Ovary (tissue), 9 donors: Measurements from ENCODE around the gene PLEKHM3. TPM values are rescaled to one million over a fixed set of nuclear protein-coding genes. Genes with fewer than 3 reads are reported as not detected.

ENCODE experiments used
- DNase-seq, 5 donors: peaks; one replicate each; pipeline ENCODE4 v3.0.0-alpha.2; 2019 to 2020
- H3K27ac ChIP-seq, 2 donors: fragments of 200-600 bp; one replicate each; pipeline versions ENCODE4 v1.5.1 to v1.8.0; 2019 to 2022
- H3K27me3 ChIP-seq: fragments of 200-600 bp; one replicate; pipeline ENCODE4 v1.8.0; 2022
- H3K36me3 ChIP-seq: fragments of 200-600 bp; sonication (generic); one replicate; pipeline ENCODE4 v1.5.1; 2019
- H3K4me1 ChIP-seq: one replicate; pipeline ENCODE4 v1.8.1; 2013; ENCODE audit warnings: mild to moderate bottlenecking, moderate library complexity; ENCODE audit not compliant: insufficient read depth
- H3K4me3 ChIP-seq: fragments of 200-600 bp; sonication (generic); one replicate; pipeline ENCODE4 v1.5.1; 2017
- H3K9me3 ChIP-seq, 2 donors: fragments of 200-600 bp in 1 of 2; sonication (generic) in 1 of 2; one replicate each; pipeline versions ENCODE4 v1.5.1 to v1.8.1; 2013 to 2019; ENCODE audit warnings: mild to moderate bottlenecking in 1 of 2, moderate library complexity in 1 of 2
- EP300 ChIP-seq: sonication (generic); formaldehyde crosslinking; IDR thresholded peaks from one replicate; pipeline ENCODE4 v1.6.1; 2017; ENCODE audit warnings: antibody characterized with exemption
- POLR2A ChIP-seq: fragments of 450-650 bp; IDR thresholded peaks from one replicate; pipeline ENCODE4 v1.6.1; 2017; ENCODE audit warnings: antibody characterized with exemption, mild to moderate bottlenecking, moderate library complexity
- WGBS, 3 donors: extraction: QIAGEN DNeasy Blood & Tissue Kit in 1 of 3; methylation state at CpG; one replicate each; pipeline versions ENCODE4 v1.1.5 to v1.1.7; 2013 to 2017; 5-methylcytosine and 5-hydroxymethylcytosine counted together
- intact Hi-C, 4 donors: fragments of 100-400 bp; cut with DNase I; formaldehyde crosslinking; loops; one replicate each; pipeline versions ENCODE4 v1.11.0 to v1.15.1; 2022 to 2023
- polyA plus RNA-seq, 2 donors: library from polyadenylated mRNA; stranded (reverse); fragments of 200-250 nt in 1 of 2; fragments of 350-450 nt in 1 of 2; fragmentation: Illumina TruSeq in 1 of 2; extraction: RNeasy Lipid Tissue Mini Kit (QIAGEN cat#74804) in 1 of 2; gene quantifications; one replicate each; pipeline ENCODE4 v1.2.3, GENCODE V29; 2013 to 2014
- total RNA-seq, 7 donors: library from RNA; depleted of rRNA in 2 of 7; stranded (reverse); fragments of >200 nt in 2 of 7; fragmentation: NEBNext Ultra II Directional in 3 of 7; extraction: Animal tissue kit (Norgen Biotek cat#: 25700) in 3 of 7; gene quantifications; one replicate each; pipeline versions ENCODE4 v1.1.0 to v1.2.4, GENCODE V29; 2016 to 2023
- TF ChIP-seq, protein P1 (sequence below), 3 donors: fragments of 450-650 bp in 2 of 3; fragments of 200-600 bp in 1 of 3; IDR thresholded peaks; one replicate each; pipeline versions ENCODE4 v1.5.1 to v1.8.0; 2016 to 2022; ENCODE audit warnings: antibody characterized with exemption in 3 of 3, mild to moderate bottlenecking in 1 of 3
- donor health status: DM: no; HTN: no; CAD: no; lungs with moderate emphysema.
- donor health status: DM: no; HTN: no; CAD: no.
- donor health status: Bipolar disorder and iron deficiency.
- donor health status: DM: yes; HTN: yes; CAD: no.
- donor health status: DM: no; HTN: no; CAD: no.
- donor health status: DM: yes; HTN: yes; CAD: no.

PLEKHM3 gene
- total and polyA plus RNA-seq, 9 donors = 6.5 to 26.1 (median 14.3) TPM

DNA sequence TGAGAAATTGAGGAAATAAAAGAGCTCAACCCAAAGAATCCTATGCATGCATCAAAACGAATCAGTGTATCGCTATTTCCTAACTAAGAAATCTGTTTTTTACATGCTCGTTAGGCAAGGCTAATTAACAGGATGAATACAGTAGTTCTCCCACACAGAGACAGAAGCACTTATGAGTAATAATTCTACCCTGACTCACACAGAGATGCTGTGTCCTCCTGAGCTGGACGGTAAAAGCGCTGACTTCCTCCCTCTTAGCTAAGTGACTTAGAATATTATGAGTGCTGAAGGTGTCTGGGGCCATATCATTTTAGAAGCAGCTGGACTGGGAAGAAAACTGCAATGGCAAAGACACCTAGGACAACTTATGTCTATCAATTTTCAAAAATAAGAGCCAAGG lies 18.5 kb downstream of the PLEKHM3 start:
- DNase-seq = no peak
- no peaks in the 10 kb centered on the region for H3K27me3 ChIP-seq
- intact Hi-C loops = no loop called here
- H3K27ac ChIP-seq = no peak overlapping the region
- H3K4me3 ChIP-seq = no peak overlapping the region
- H3K9me3 ChIP-seq = no peaks in the 10 kb centered on the region
- H3K4me1 ChIP-seq = no peaks in the 10 kb centered on the region
- TF ChIP-seq, protein P1, sequence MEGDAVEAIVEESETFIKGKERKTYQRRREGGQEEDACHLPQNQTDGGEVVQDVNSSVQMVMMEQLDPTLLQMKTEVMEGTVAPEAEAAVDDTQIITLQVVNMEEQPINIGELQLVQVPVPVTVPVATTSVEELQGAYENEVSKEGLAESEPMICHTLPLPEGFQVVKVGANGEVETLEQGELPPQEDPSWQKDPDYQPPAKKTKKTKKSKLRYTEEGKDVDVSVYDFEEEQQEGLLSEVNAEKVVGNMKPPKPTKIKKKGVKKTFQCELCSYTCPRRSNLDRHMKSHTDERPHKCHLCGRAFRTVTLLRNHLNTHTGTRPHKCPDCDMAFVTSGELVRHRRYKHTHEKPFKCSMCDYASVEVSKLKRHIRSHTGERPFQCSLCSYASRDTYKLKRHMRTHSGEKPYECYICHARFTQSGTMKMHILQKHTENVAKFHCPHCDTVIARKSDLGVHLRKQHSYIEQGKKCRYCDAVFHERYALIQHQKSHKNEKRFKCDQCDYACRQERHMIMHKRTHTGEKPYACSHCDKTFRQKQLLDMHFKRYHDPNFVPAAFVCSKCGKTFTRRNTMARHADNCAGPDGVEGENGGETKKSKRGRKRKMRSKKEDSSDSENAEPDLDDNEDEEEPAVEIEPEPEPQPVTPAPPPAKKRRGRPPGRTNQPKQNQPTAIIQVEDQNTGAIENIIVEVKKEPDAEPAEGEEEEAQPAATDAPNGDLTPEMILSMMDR (IDR thresholded peaks at IDR 0.05) = no peak
- TF ChIP-seq POLR2A (no peak), EP300 (no peak)
- WGBS, 3 donors = 75 to 84% (median 81%) methylated on average over 5 of the region's 5 CpGs
- H3K36me3 ChIP-seq = no peaks in the 10 kb centered on the region

DNA sequence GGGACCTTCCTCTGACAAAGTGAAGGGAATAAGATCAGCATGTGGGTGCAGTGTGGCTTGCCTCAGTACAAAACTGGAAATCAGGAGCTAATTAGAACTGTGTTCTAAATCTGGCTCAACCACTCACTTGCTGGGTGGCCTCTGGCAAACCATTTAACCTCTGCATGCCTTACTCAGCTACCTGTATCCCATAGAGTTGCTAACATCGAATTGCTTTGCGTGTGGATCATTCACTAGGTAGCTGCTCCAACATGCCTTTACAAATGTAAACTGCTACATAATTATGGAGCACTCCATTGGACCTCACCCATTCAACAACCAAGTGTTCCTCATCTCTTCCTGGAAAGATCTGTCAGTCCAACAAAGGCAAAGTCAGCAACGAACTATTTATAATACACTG lies 19.0 kb downstream of the PLEKHM3 start:
- WGBS, 3 donors = 87 to 88% (median 88%) methylated on average over 3 of the region's 3 CpGs
- H3K4me1 ChIP-seq = no peaks in the 10 kb centered on the region
- no peaks in the 10 kb centered on the region for H3K27me3 ChIP-seq

DNA sequence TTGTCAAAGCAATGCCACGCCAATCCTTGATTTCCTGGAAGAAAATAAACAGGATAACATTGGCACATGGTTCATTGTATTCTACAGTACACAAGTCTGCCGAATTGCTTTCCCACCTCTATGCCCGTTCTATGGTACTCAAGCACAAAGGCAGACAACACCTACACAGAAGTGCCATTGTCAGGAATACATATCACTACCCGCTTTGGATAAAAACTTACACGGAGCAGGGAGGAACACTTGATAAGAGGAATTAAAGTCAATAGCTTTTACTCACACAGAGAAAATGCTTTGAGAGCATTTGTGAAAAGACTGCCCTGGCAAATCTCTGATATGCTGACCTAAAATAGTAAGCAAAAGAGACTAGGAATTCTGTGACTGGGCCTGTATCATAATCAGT lies 23.4 kb downstream of the PLEKHM3 start:
- H3K9me3 ChIP-seq = no peaks in the 10 kb centered on the region
- no peak overlapping the region for H3K27ac ChIP-seq
- H3K4me3 ChIP-seq = no peak overlapping the region
- no peaks in the 10 kb centered on the region for H3K36me3 ChIP-seq
- intact Hi-C loops = no loop called here
- no peak for DNase-seq
- no peaks in the 10 kb centered on the region for H3K27me3 ChIP-seq
- TF ChIP-seq EP300 = no peak
- TF ChIP-seq, protein P1 (IDR thresholded peaks at IDR 0.05) = no peak
- no peak for TF ChIP-seq POLR2A
- WGBS, 3 donors = 71 to 78% (median 73%) methylated on average over 5 of the region's 5 CpGs
- peaks cover 1% of the 10 kb centered on the region for H3K4me1 ChIP-seq

More for the DNA sequence above, 19.0 kb downstream of the PLEKHM3 start:
- no peak overlapping the region for H3K27ac ChIP-seq
- no peak overlapping the region for H3K4me3 ChIP-seq
- H3K36me3 ChIP-seq = no peaks in the 10 kb centered on the region
- H3K9me3 ChIP-seq = no peaks in the 10 kb centered on the region
- DNase-seq = no peak
- intact Hi-C loops = no loop called here
- TF ChIP-seq EP300 (no peak), POLR2A (no peak)
- TF ChIP-seq, protein P1 (IDR thresholded peaks at IDR 0.05) = no peak

DNA sequence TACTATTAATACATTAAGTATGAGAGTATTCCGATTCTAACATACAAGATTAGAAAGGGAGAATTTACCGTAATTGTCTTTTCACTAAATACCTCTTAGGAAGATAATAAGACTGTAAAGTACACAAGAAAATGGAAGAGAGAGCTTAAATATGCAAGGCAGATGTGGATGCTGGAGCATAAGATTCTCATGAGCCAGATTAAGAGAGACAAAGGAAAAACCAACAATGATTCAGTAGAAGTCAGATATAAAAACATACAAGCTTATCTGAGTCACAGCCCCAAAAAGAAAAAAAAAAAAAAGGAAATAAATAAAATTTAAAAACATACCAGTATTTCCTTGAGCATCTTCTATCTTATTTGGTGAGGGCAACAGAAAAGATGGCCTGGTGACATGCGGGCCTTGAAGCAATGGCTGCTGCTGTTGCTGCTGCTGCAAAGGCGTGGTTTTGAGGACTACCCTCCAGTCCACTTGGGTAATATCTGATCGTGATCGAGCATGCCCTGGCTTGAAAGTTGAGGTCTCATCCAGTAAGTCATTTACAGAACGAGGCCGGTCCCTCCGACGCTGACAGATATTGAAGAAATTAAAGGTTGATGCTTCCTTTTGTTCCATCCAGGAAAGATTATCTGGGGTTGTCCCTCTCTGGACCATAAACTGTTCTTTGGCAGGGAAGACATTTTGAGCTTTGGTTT lies 24.5 kb downstream of the PLEKHM3 start:
- DNase-seq = no peak
- Histone ChIP-seq H3K36me3 (no peaks in the 10 kb centered on the region), H3K9me3 (no peaks in the 10 kb centered on the region), H3K4me1 (peaks cover 1% of the 10 kb centered on the region), H3K27me3 (no peaks in the 10 kb centered on the region), H3K4me3 (no peak overlapping the region), H3K27ac (no peak overlapping the region)
- no peak for TF ChIP-seq POLR2A
- intact Hi-C loops = no loop called here
- 95 to 98% (median 95%) methylated on average over 10 of the region's 10 CpGs for WGBS, 3 donors

DNA sequence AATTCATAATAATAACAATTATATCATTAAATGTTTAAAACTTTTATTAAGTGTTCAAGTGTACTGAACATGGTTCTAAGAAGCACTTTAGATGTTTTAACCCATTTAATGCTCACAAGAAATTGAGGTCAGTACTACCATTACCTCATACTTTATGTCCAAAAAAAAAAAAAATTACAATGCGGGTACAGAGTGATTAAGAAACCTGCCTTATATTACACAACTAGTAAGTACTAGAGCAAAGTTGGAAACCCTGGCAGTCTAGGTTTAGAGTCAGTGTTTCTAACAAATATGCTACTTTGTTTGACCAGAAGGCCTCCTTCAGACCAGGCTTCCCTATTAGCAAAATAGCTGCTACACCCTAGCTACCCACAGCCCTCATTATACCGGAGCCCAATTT lies 28.5 kb downstream of the PLEKHM3 start:
- no peak overlapping the region for H3K4me3 ChIP-seq
- TF ChIP-seq EP300 (no peak), POLR2A (no peak)
- TF ChIP-seq, protein P1 (IDR thresholded peaks at IDR 0.05) = no peak
- no peaks in the 10 kb centered on the region for H3K27me3 ChIP-seq
- 94% methylated on average over 2 of the region's 2 CpGs for WGBS, 3 donors
- no peaks in the 10 kb centered on the region for H3K9me3 ChIP-seq
- no peak overlapping the region for H3K27ac ChIP-seq
- DNase-seq = no peak
- intact Hi-C loops = no loop called here
- no peaks in the 10 kb centered on the region for H3K36me3 ChIP-seq
- H3K4me1 ChIP-seq = peaks cover 1% of the 10 kb centered on the region
